Mucosa of descending colon (tissue), 3 donors: ENCODE data around the gene USP24. TPM values are rescaled to one million over a fixed set of nuclear protein-coding genes. Genes with fewer than 3 reads are reported as not detected.

ENCODE experiments used
- ATAC-seq: fragments of 200-7000 bp; cut with Tn5 transposase; one replicate; pipeline ENCODE4 v1.9.1; 2020; ENCODE audit warnings: mild to moderate bottlenecking, moderate library complexity
- DNase-seq, 3 donors: peaks; one replicate each; pipeline ENCODE4 v3.0.0-alpha.2; 2020
- H3K36me3 ChIP-seq: fragments of 200-600 bp; one replicate; pipeline ENCODE4 v1.8.0; 2021; ENCODE audit warnings: low read depth, mild to moderate bottlenecking
- H3K4me1 ChIP-seq: fragments of 200-600 bp; one replicate; pipeline ENCODE4 v1.8.0; 2021; ENCODE audit warnings: low read depth, mild to moderate bottlenecking
- H3K4me3 ChIP-seq: fragments of 200-600 bp; one replicate; pipeline ENCODE4 v1.8.0; 2021; ENCODE audit warnings: mild to moderate bottlenecking
- H3K9me3 ChIP-seq: fragments of 200-600 bp; one replicate; pipeline ENCODE4 v1.8.0; 2021; ENCODE audit warnings: mild to moderate bottlenecking
- intact Hi-C, 2 donors: fragments of 100-400 bp; cut with DNase I in 1 of 2; cut with micrococcal nuclease in 1 of 2; formaldehyde crosslinking; loops; one replicate each; pipeline versions ENCODE4 v1.11.0 to v1.11.1; 2022; cut with DNase I, micrococcal nuclease
- total RNA-seq, 3 donors: library from RNA; stranded (reverse); fragmentation: NEBNext Ultra II Directional in 2 of 3; extraction: Animal tissue kit (Norgen Biotek cat#: 25700) in 2 of 3; gene quantifications; one replicate each; pipeline versions ENCODE4 v1.2.1 to v1.2.4, GENCODE V29; 2021 to 2023
- TF ChIP-seq, protein P1 (sequence below): fragments of 200-600 bp; IDR thresholded peaks from one replicate; pipeline ENCODE4 v1.8.0; 2022; ENCODE audit warnings: antibody characterized with exemption, mild to moderate bottlenecking
- donor health status: DM: no; HTN: no; CAD: no; lungs with moderate emphysema.
- donor health status: DM: no; HTN: no; CAD: no.
- donor health status: DM: no; HTN: yes; CAD: no.

Gene USP24
- total RNA-seq, 3 donors from 2014 or later: 35.5 to 51.1 (median 46.2) TPM

DNA sequence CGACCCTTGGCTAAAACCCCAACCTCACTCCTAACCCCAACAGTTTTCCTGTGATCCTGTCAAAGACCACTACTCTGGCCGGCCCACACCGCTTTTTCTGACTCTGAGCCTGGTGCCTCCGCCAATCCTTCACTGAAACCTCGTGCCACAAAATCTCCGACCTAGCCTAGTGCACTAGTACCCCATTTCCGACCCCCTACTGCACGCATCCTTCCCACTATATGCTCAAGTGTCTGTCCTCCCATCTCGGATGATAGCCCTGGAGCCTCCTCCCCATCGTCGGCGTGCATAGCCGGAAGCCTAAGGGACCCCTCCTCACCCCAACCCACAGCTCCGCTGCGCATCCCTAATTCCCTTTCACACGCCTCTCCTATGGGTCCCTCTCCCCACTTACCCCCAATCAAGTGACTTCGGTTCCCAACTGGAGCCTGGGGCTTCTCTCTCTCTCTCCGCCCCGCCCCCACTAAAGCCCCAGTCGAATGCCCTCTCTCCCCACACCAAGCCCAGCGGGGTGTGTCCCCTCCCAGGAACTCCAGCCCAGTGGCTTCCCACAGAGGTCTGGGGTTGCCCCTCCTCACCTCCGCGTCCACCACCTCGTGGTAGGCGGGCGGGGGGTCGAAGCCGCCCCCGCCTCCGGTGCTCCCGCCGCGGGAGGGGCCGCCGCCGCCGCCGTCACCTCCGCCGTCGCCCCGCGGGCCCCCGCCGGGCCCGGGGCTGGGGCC, 791 bp downstream of the USP24 start:
- peak; percentile 23 for ATAC-seq
- Histone ChIP-seq H3K36me3 (no peaks in the 10 kb centered on the region), H3K4me3 (peak overlapping the region; percentile 55), H3K4me1 (peaks cover 25% of the 10 kb centered on the region), H3K9me3 (no peaks in the 10 kb centered on the region)
- DNase-seq: peak; percentile 59 to 80 (median 74)
- TF ChIP-seq, protein P1, sequence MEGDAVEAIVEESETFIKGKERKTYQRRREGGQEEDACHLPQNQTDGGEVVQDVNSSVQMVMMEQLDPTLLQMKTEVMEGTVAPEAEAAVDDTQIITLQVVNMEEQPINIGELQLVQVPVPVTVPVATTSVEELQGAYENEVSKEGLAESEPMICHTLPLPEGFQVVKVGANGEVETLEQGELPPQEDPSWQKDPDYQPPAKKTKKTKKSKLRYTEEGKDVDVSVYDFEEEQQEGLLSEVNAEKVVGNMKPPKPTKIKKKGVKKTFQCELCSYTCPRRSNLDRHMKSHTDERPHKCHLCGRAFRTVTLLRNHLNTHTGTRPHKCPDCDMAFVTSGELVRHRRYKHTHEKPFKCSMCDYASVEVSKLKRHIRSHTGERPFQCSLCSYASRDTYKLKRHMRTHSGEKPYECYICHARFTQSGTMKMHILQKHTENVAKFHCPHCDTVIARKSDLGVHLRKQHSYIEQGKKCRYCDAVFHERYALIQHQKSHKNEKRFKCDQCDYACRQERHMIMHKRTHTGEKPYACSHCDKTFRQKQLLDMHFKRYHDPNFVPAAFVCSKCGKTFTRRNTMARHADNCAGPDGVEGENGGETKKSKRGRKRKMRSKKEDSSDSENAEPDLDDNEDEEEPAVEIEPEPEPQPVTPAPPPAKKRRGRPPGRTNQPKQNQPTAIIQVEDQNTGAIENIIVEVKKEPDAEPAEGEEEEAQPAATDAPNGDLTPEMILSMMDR: no peak
- intact Hi-C loops: no loop called here

DNA sequence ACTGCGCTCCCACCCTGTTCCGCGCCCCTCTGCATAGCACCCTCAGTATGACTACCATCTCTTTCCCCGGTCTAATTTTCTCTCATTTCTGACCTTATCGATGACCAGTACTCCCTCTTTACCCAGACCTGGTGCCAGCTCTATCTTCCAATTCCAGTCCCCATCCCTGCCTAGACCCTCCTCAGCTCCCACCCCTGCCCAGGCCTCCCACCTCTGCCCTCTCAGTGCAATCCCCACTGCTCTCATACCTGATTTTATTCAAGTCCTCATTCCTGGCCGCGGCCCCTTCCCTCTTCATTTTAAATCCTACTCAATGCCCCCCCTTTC, 1.3 kb downstream of the USP24 start:
- TF ChIP-seq, protein P1: no peak
- no peaks in the 10 kb centered on the region for H3K36me3 ChIP-seq
- peaks cover 30% of the 10 kb centered on the region for H3K4me1 ChIP-seq
- DNase-seq (peak in 1 of 3 donors; percentile 35), ATAC-seq (no peak)
- H3K4me3 ChIP-seq: no peak overlapping the region
- H3K9me3 ChIP-seq: no peaks in the 10 kb centered on the region
- intact Hi-C loops: no loop called here

DNA sequence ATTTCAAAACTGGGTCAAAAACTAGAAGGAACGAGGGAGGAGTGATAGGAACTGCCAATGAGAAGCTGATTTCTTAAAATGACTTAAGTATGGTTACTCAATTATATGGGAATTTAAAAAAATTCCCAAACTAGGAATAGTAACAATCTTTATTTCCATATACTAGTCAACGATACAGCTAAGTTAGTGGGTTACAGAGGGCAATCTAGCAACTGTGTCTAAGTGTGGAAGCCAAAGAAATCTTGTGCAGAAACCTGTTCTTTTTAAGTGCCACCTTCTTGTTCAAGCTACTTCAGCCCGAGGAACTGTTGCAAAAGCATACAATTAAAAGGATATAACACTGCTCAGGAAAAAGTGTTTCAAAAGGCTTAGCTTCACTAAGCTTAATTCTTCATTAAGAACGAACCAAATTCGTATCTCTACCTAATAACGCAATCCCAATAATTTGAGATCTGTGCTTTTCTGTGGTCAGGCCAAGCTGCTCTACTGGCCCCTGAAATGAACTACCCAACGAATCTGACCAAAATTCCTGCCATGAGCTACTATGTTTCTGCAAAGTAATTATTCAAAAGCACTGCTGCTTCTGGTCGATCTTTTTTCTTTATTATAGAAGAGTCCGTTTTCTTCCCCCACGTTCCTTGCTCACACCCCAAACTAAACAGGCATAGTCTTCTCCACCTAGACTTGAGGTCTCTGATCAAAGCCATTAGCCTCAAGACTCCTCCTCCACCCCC, 1.8 kb downstream of the USP24 start:
- peaks cover 30% of the 10 kb centered on the region for H3K4me1 ChIP-seq
- TF ChIP-seq, protein P1: no peak
- H3K4me3 ChIP-seq: no peak overlapping the region
- no peaks in the 10 kb centered on the region for H3K36me3 ChIP-seq
- no peaks in the 10 kb centered on the region for H3K9me3 ChIP-seq
- intact Hi-C loops: no loop called here
- no peak for DNase-seq
- ATAC-seq: no peak

DNA sequence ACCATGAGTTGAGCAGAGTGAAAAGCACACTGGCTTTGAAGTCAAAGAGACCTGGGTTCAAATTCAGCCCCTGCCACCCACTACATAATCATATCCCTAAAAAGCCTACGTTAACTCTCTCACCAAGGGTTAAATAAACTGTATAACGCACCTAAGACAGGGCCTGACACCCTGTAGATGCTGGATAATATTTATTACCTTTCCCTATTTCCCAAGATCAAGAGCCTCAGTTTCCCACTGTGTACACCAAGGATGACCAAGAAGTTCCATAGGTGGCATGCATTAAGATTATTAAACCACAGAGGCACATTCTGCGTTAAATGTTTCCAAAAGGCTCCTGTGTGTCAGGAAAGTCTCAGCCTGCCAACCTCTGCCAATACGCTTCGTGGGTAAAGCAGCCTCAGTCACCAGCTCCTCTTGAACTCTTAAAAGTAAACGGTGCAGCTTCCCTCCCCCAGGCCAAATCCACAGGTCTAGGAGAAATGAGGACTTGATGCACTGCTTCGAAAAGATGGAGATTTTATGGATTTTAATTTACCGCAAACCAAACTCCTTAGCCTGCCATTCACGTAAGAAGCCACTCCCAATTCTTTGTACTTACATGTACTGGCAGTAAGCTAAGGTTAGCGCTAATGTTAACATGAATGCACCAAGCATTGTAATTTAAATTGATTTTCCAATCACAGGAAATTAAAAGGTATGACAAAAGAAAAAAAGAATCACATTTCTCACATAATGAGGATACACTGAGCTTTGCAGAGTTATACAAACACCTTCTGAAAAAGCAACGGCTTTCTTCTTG, 2.6 kb downstream of the USP24 start:
- peaks cover 30% of the 10 kb centered on the region for H3K4me1 ChIP-seq
- TF ChIP-seq, protein P1: no peak
- H3K4me3 ChIP-seq: no peak overlapping the region
- no peaks in the 10 kb centered on the region for H3K9me3 ChIP-seq
- intact Hi-C loops: no loop called here
- ATAC-seq (no peak), DNase-seq (peak in 1 of 3 donors; percentile 16)
- no peaks in the 10 kb centered on the region for H3K36me3 ChIP-seq

DNA sequence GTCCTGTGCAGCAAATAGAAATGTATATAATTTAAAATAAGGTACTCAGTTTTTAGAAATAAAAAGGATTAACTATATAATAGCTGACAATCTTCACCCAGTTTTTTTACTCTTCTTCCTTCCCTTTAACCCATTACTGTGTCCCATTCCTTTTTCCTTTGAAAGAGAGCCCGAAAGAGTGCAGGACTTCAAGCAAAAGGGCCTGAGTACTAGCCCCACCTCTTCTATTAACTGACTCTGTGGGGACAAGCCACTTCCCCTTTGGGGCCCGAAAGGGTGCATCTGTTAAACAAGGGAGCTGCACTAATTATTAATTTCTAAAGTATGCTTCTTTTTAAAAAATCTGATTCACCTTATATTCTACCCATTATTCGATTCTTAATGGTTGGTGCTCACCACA, 3.3 kb downstream of the USP24 start:
- intact Hi-C loops: no loop called here
- H3K36me3 ChIP-seq: no peaks in the 10 kb centered on the region
- peaks cover 30% of the 10 kb centered on the region for H3K4me1 ChIP-seq
- TF ChIP-seq, protein P1: no peak
- DNase-seq: no peak
- H3K4me3 ChIP-seq: no peak overlapping the region
- no peak for ATAC-seq
- no peaks in the 10 kb centered on the region for H3K9me3 ChIP-seq
